Lower leg skin (tissue), 4 donors: ENCODE measurements around the gene COBL. TPM values are rescaled to one million over a fixed set of nuclear protein-coding genes. Genes with fewer than 3 reads are reported as not detected.
A peak's percentile ranks its signal among the peaks of the same experiment; 100 is the strongest.

Source experiments
- DNase-seq, 2 donors: peaks; one replicate each; pipeline ENCODE4 v3.0.0-alpha.2; 2019; ENCODE audit warnings: low spot score in 2 of 2
- H3K4me3 ChIP-seq: fragments of 200-600 bp; sonication (generic); 2 replicates; pipeline ENCODE4 v1.5.1; 2017; ENCODE audit warnings: mild to moderate bottlenecking, low read depth; ENCODE audit not compliant: poor library complexity, severe bottlenecking
- CTCF ChIP-seq, 3 donors: fragments of 450-650 bp; IDR thresholded peaks; one replicate each; pipeline ENCODE4 v1.5.1; 2016; ENCODE audit warnings: antibody characterized with exemption in 3 of 3, mild to moderate bottlenecking in 3 of 3, moderate library complexity in 2 of 3
- POLR2A ChIP-seq, 2 donors: fragments of 450-650 bp; IDR thresholded peaks; one replicate each; pipeline ENCODE4 v1.6.1; 2016 to 2017; ENCODE audit warnings: antibody characterized with exemption in 2 of 2, mild to moderate bottlenecking in 1 of 2, moderate library complexity in 1 of 2
- WGBS, 2 donors: methylation state at CpG; one replicate each; pipeline ENCODE4 v1.1.5; 2018; 5-methylcytosine and 5-hydroxymethylcytosine counted together
- intact Hi-C: fragments of 100-400 bp; cut with DNase I; formaldehyde crosslinking; loops from one replicate; pipeline ENCODE4 v1.15.0; 2023; ENCODE audit warnings: low total_unique reads
- total RNA-seq, 4 donors: library from RNA; depleted of rRNA; stranded (reverse); fragments of >200 nt; gene quantifications; one replicate each; pipeline ENCODE4 v1.1.0, GENCODE V29; 2016

Gene COBL
- total RNA-seq, 4 donors from 2014 or later: 40.2 to 94.1 (median 66.5) TPM

- peak in 1 of 2 donors; percentile 7 for DNase-seq
- H3K4me3 ChIP-seq: no peak overlapping the region
- intact Hi-C loops: no loop called here
- WGBS, 2 donors: 77 to 80% methylated on average over 7 of the region's 7 CpGs
- no peak for TF ChIP-seq POLR2A (IDR thresholded peaks at IDR 0.05)
- no peak for TF ChIP-seq CTCF (IDR thresholded peaks at IDR 0.05)
Measured at GRCh38 chr7:51019191-51019844, 297.3 kb downstream of the COBL start.

GRCh38 chr7:51017576-51018535 is 298.8 kb downstream of the COBL start:
- WGBS, 2 donors: 89 to 91% methylated on average over 16 of the region's 16 CpGs
- TF ChIP-seq CTCF (IDR thresholded peaks at IDR 0.05): no peak
- TF ChIP-seq POLR2A (IDR thresholded peaks at IDR 0.05): no peak
- intact Hi-C loops: no loop called here
- DNase-seq: peak in 1 of 2 donors; percentile 57
- H3K4me3 ChIP-seq: no peak overlapping the region

GRCh38 chr7:51016546-51016945 is 300.1 kb downstream of the COBL start:
- intact Hi-C loops: no loop called here
- DNase-seq: peak; percentile 10 to 81
- WGBS, 2 donors: 93 to 96% methylated on average over 9 of the region's 9 CpGs
- no peak overlapping the region for H3K4me3 ChIP-seq
- TF ChIP-seq POLR2A (IDR thresholded peaks at IDR 0.05) (no peak), CTCF (IDR thresholded peaks at IDR 0.05) (no peak)

- 90 to 95% methylated on average over 11 of the region's 11 CpGs for WGBS, 2 donors
- intact Hi-C loops: no loop called here
- no peak overlapping the region for H3K4me3 ChIP-seq
- peak; percentile 13 to 59 for DNase-seq
- TF ChIP-seq POLR2A (IDR thresholded peaks at IDR 0.05): no peak
- TF ChIP-seq CTCF (IDR thresholded peaks at IDR 0.05): no peak
Measured at GRCh38 chr7:51015581-51015980, 301.0 kb downstream of the COBL start.

- peak; percentile 9 to 75 for DNase-seq
- 92 to 96% methylated on average over 15 to 16 of the region's 16 CpGs for WGBS, 2 donors
- intact Hi-C loops: no loop called here
- TF ChIP-seq CTCF (IDR thresholded peaks at IDR 0.05): no peak
- no peak for TF ChIP-seq POLR2A (IDR thresholded peaks at IDR 0.05)
- H3K4me3 ChIP-seq: no peak overlapping the region
Measured at GRCh38 chr7:51014811-51015210, 301.8 kb downstream of the COBL start.
